Adrenal gland (tissue), 12 donors: Measurements from ENCODE around the gene FAF1. TPM values are rescaled to one million over a fixed set of nuclear protein-coding genes. Genes with fewer than 3 reads are reported as not detected.

ENCODE experiments used
- DNase-seq, 7 donors: peaks; one replicate each; pipeline ENCODE4 v3.0.0-alpha.2; 2019 to 2020
- H3K27ac ChIP-seq, 5 donors: fragments of 200-600 bp; sonication (generic) in 4 of 5; 1 replicate in 3 of 5; 2 replicates in 2 of 5; pipeline versions ENCODE4 v1.5.1 to v1.8.0; 2016 to 2020; ENCODE audit warnings: mild to moderate bottlenecking in 1 of 5
- H3K27me3 ChIP-seq: fragments of 200-600 bp; 2 replicates; pipeline ENCODE4 v1.8.0; 2021
- H3K36me3 ChIP-seq, 2 donors: fragments of 200-600 bp; replicated peaks in 1 of 2; 1 replicate in 1 of 2; 2 replicates in 1 of 2; pipeline versions ENCODE4 v1.5.1 to v1.8.0; 2018 to 2022
- H3K4me1 ChIP-seq, 2 donors: fragments of 200-600 bp; replicated peaks in 1 of 2; 1 replicate in 1 of 2; 2 replicates in 1 of 2; pipeline versions ENCODE4 v1.5.1 to v1.8.0; 2018 to 2021
- H3K4me3 ChIP-seq, 4 donors: fragments of 200-600 bp; sonication (generic) in 3 of 4; one replicate each; pipeline ENCODE4 v1.5.1; 2016 to 2018
- H3K9me3 ChIP-seq, 3 donors: fragments of 200-600 bp; sonication (generic) in 1 of 3; replicated peaks in 1 of 3; 1 replicate in 2 of 3; 2 replicates in 1 of 3; pipeline versions ENCODE4 v1.5.1 to v1.8.0; 2016 to 2021
- POLR2A ChIP-seq, 2 donors: fragments of 450-650 bp; IDR thresholded peaks; one replicate each; pipeline ENCODE4 v1.6.1; 2017; ENCODE audit warnings: antibody characterized with exemption in 2 of 2, mild to moderate bottlenecking in 2 of 2, moderate library complexity in 1 of 2
- WGBS, 4 donors: extraction: QIAGEN DNeasy Blood & Tissue Kit in 2 of 4; methylation state at CpG; one replicate each; pipeline versions ENCODE4 v1.1.5 to v1.1.7; 2013 to 2017; 5-methylcytosine and 5-hydroxymethylcytosine counted together
- intact Hi-C, 2 donors: fragments of 100-400 bp; cut with DNase I; formaldehyde crosslinking; loops; one replicate each; pipeline versions ENCODE4 v1.14.1 to v1.15.0; 2022 to 2023
- polyA plus RNA-seq, 3 donors: library from polyadenylated mRNA; stranded (reverse); fragments of 200-250 nt in 2 of 3; fragments of 350-450 nt in 1 of 3; fragmentation: Illumina TruSeq in 1 of 3; extraction: RNeasy Lipid Tissue Mini Kit (QIAGEN cat#74804) in 1 of 3; gene quantifications; one replicate each; pipeline ENCODE4 v1.2.3, GENCODE V29; 2013 to 2014
- total RNA-seq, 9 donors: library from RNA; depleted of rRNA in 4 of 9; stranded (reverse); fragments of >200 nt in 4 of 9; fragments of 120-200 nt in 1 of 9; fragmentation: NEBNext Ultra II Directional in 1 of 9; extraction: Animal tissue kit (Norgen Biotek cat#: 25700) in 1 of 9; gene quantifications; one replicate each; pipeline versions ENCODE4 v1.1.0 to v1.2.4, GENCODE V29; 2013 to 2023
- TF ChIP-seq, protein P1 (sequence below), 6 experiments: fragments of 450-650 bp in 4 of 6; fragments of 200-600 bp in 2 of 6; sonication (generic) in 1 of 6; IDR thresholded peaks; 1 replicate in 5 of 6; 2 replicates in 1 of 6; pipeline versions ENCODE4 v1.5.1 to v1.8.0; 2016 to 2021; ENCODE audit warnings: antibody characterized with exemption in 6 of 6, mild to moderate bottlenecking in 2 of 6, moderate library complexity in 1 of 6
- donor health status: healthy with polysubstance abuse.
- donor health status: Bipolar disorder and iron deficiency.
- donor health status: DM: yes; HTN: yes; CAD: no.
- donor health status: DM: no; HTN: no; CAD: no.
- donor health status: DM: no; HTN: no; CAD: no.
- donor health status: DM: yes; HTN: yes; CAD: no.

Gene FAF1
- total and polyA plus RNA-seq, 12 donors = 23.4 to 88.4 (median 44.5) TPM

DNA sequence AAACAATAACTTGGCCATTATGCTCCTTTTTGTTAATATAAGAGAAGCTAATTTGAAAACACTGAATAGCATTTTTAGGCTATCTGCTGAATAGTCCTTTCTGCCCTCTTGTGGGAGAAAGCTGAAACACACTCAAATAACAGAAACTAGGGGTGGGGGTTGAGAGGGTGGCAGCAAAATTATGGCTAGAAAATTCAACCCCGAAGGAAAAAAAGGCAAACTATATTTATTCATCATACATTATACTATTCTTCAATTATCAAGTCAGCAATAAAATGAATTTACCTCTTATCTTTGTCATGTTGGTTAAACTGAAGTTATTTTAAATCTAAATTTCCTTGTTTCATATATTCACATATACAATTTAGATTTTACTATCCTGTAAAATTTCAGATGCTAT lies 255.9 kb downstream of the FAF1 start:
- Histone ChIP-seq H3K36me3 (no peaks in the 10 kb centered on the region), H3K9me3 (peaks cover 0 to 8% (median 0%) of the 10 kb centered on the region in 3 donors), H3K27me3 (no peaks in the 10 kb centered on the region), H3K4me1 (peaks cover 0 to 6% of the 10 kb centered on the region in 2 donors), H3K4me3 (no peak overlapping the region), H3K27ac (no peak overlapping the region)
- intact Hi-C loops = loop anchor here in 1 of 2 donors (10.0 kb wide), 1 partner anchor 339 kb away; no protein-coding TSS in a partner anchor
- WGBS, 4 donors = 18 to 32% (median 25%) methylated on average over 1 of the region's 1 CpG
- no peak for TF ChIP-seq POLR2A (IDR thresholded peaks at IDR 0.05)
- TF ChIP-seq, protein P1, sequence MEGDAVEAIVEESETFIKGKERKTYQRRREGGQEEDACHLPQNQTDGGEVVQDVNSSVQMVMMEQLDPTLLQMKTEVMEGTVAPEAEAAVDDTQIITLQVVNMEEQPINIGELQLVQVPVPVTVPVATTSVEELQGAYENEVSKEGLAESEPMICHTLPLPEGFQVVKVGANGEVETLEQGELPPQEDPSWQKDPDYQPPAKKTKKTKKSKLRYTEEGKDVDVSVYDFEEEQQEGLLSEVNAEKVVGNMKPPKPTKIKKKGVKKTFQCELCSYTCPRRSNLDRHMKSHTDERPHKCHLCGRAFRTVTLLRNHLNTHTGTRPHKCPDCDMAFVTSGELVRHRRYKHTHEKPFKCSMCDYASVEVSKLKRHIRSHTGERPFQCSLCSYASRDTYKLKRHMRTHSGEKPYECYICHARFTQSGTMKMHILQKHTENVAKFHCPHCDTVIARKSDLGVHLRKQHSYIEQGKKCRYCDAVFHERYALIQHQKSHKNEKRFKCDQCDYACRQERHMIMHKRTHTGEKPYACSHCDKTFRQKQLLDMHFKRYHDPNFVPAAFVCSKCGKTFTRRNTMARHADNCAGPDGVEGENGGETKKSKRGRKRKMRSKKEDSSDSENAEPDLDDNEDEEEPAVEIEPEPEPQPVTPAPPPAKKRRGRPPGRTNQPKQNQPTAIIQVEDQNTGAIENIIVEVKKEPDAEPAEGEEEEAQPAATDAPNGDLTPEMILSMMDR (IDR thresholded peaks at IDR 0.05) = peak; percentile 48 to 74 (median 60)
- peak in 2 of 7 donors; percentile 16 to 27 for DNase-seq

DNA sequence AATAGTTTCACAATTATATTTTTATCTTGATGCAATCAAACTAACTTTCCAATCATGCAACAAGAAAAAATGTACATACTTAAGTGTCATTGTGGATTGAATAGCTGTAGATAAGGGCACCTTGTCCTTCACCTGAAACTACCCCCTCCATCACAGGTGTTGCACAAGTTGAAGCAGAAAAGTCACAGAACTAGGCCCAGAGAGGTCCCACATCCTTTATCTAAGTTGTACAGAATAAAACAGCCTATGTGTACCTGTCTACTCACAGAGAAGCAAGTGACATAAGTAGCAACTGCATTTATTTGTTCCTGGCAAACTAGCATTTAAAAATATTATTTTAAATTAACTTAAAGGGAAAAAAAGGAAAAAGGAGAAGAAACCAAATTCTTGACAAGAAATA lies 256.8 kb downstream of the FAF1 start:
- no peak for TF ChIP-seq POLR2A (IDR thresholded peaks at IDR 0.05)
- TF ChIP-seq, protein P1 (IDR thresholded peaks at IDR 0.05) = no peak
- peaks cover 0 to 6% of the 10 kb centered on the region in 2 donors for H3K4me1 ChIP-seq
- DNase-seq = no peak
- intact Hi-C loops = loop anchor here in 1 of 2 donors (10.0 kb wide), 1 partner anchor 338 kb away; no protein-coding TSS in a partner anchor
- H3K27ac ChIP-seq = no peak overlapping the region
- peaks cover 0 to 8% (median 0%) of the 10 kb centered on the region in 3 donors for H3K9me3 ChIP-seq
- no peaks in the 10 kb centered on the region for H3K36me3 ChIP-seq
- no peaks in the 10 kb centered on the region for H3K27me3 ChIP-seq
- no peak overlapping the region for H3K4me3 ChIP-seq

DNA sequence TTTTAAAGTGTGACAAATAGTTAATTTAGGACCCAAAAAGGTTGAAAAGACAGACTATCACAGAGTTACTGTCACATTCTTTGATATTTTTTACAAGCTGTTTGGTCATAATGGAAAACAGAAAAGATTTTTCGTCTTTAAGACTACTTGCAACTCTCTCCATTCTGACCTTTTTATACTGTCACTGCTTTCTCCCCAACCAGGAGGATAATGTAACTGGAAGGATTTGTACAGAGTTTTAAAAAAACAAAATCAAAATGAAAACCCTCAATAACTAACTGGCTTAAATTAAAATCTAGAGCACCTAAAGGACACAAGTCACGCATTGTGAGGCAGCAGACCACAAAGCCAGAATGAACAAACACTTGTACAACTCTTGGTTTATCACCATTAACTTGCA lies 257.7 kb downstream of the FAF1 start:
- intact Hi-C loops = loop anchor here in 1 of 2 donors (10.0 kb wide), 1 partner anchor 338 kb away; no protein-coding TSS in a partner anchor
- TF ChIP-seq, protein P1 (IDR thresholded peaks at IDR 0.05) = no peak
- Histone ChIP-seq H3K4me1 (peaks cover 0 to 6% of the 10 kb centered on the region in 2 donors), H3K27me3 (no peaks in the 10 kb centered on the region), H3K36me3 (no peaks in the 10 kb centered on the region), H3K4me3 (no peak overlapping the region), H3K9me3 (peaks cover 0 to 8% (median 0%) of the 10 kb centered on the region in 3 donors), H3K27ac (no peak overlapping the region)
- 96 to 99% (median 97%) methylated on average over 2 of the region's 2 CpGs for WGBS, 4 donors
- DNase-seq = no peak

DNA sequence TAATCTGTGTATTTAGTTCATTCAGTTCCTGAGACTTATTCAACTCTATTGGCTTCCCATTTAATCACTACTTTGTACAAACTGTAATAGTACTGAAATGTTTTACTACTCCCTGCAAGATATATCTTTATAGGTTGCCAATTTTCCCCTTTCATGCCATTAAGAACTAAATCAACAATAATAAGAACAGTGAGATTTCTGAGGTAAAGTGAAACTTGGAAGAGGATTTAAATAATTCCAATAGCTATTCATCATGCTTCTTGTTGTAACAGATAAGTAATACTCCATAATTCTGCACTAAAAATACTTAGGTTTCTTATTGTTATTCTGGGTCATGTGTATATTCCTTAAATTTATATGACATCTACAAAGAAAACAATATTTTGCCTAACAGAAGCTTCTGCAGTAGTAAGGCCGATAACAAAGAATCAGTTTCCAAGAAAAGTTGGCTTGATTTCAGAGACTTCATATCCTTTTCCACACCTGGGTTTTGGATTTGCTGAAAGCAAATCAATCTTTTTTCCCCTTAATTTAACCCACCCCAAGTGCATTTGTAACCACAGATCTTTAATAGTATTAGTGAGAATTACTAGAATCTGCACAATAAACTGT lies 258.3 kb downstream of the FAF1 start:
- no peak for TF ChIP-seq POLR2A (IDR thresholded peaks at IDR 0.05)
- TF ChIP-seq, protein P1 (IDR thresholded peaks at IDR 0.05) = no peak
- DNase-seq = no peak
- Histone ChIP-seq H3K27ac (no peak overlapping the region), H3K4me1 (peaks cover 0 to 6% of the 10 kb centered on the region in 2 donors), H3K4me3 (no peak overlapping the region), H3K36me3 (no peaks in the 10 kb centered on the region), H3K27me3 (no peaks in the 10 kb centered on the region), H3K9me3 (peaks cover 0 to 8% (median 0%) of the 10 kb centered on the region in 3 donors)
- 43 to 63% (median 52%) methylated on average over 1 of the region's 1 CpG for WGBS, 4 donors
- intact Hi-C loops = loop anchor here in 1 of 2 donors (10.0 kb wide), 1 partner anchor 337 kb away; no protein-coding TSS in a partner anchor
